Ramos (cell line): ENCODE data around the gene PROB1.
"Not testable (repeated sequence)": the region's sequence is repeated elsewhere in the genome, so short reads cannot be mapped to it uniquely, and the experiment has no call there.

Experiments used
- in situ Hi-C: fragments of 300-500 bp; cut with MboI; formaldehyde crosslinking; loops from one replicate; pipeline ENCODE4 v1.14.3; 2022; ENCODE audit warnings: low sequenced_read_pairs; ENCODE audit not compliant: unreplicated experiment

The PROB1 gene

DNA sequence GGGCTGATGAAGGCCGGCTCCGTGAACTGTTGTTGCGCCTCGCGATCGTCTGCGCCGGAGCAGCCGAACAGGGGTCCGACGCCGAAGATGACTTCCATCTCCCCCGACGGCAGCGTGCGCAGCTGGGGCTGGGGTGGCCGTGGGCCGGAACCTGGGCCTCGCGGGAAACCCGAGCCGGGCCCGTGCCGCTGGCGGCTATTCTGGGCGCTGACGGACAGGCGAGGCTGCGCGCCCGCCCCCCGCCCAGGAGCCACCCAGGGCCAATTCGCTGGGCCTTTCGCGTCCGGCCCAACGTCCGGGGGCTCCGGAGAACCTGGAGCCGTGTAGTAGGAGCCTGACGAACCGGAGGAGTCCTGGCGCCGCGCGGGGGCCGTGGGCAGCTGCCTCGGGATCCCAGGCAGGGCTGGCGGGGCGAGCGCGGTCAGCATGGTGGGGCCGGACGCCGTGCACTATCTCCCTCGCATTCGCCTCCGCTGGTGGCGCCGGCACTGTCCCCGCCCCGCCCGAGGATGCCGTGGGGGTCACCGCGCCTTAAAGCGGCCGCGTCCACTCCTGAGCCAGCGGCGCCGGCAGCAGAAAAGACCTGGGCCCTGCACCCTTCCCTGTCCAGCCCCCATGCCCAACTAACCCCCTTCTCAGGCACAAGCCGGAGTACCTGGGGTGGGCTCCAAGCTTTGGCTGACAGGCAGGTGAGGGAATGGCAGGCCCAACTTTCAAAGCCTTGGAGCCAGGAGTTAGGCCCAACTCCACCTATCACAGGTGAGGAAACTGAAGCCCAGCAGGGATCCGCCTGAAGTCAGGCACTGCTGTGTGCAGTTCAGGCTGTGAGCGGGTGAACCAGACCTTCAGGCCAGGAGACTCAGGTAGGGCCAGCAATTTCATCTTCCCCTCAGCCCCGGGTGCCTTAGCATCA lies at the start of gene PROB1:
TSS of gene PROB1 (minus strand) at position 451 of the 913 bp plus-strand sequence. CDS start at position 428, 23 bp downstream.
- in situ Hi-C loops = loop anchor here (5.0 kb wide), 1 partner anchor 103 kb away; the partner anchor contains the start of gene MATR3

DNA sequence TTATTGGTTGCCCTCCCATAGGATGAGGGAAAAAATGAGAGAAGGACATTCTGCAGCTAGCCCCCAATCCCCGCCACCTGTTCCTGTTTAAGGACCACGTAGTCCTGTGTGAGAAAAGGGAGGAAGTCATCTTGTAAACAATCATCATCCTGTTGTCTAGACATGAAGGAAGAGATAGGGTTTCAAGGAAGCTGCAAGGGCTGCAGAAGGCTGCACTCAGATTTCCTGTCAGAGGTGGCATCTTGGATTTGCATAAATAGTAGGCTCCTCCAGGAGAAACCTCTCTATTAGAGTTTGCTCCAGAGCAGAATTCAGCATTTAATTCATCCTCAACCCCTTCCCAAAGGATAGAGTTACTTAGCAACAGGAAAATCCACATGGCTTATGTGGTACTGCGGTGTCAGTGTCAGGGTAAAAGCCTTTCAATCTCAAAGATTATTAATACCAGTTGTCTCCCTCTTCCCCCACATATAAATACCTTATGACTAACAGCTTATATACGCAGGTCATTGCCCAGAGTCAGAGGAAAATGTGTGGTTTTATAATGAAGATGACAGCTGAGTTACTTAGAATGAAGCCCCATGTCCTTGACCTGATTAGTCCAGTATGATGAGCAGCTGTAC lies 49.0 kb upstream of the PROB1 start:
- in situ Hi-C loops = no loop called here

DNA sequence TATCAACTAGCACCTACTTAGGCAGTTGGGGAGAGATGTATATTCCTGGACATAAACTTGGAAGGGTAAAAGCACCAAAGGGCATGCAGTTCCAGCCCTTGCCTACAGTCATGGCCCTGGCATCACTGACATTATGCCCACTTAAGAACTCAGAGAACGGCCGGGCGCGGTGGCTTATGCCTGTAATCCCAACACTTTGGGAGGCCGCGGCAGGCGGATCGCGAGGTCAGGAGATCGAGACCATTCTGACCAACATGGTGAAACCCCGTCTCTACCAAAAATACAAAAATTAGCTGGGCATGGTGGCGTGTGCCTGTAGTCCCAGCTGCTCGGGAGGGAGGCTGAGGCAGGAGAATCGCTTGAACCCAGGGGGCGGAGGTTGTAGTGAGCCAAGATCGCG lies 45.5 kb upstream of the PROB1 start:
- in situ Hi-C loops = not testable (repeated sequence)

DNA sequence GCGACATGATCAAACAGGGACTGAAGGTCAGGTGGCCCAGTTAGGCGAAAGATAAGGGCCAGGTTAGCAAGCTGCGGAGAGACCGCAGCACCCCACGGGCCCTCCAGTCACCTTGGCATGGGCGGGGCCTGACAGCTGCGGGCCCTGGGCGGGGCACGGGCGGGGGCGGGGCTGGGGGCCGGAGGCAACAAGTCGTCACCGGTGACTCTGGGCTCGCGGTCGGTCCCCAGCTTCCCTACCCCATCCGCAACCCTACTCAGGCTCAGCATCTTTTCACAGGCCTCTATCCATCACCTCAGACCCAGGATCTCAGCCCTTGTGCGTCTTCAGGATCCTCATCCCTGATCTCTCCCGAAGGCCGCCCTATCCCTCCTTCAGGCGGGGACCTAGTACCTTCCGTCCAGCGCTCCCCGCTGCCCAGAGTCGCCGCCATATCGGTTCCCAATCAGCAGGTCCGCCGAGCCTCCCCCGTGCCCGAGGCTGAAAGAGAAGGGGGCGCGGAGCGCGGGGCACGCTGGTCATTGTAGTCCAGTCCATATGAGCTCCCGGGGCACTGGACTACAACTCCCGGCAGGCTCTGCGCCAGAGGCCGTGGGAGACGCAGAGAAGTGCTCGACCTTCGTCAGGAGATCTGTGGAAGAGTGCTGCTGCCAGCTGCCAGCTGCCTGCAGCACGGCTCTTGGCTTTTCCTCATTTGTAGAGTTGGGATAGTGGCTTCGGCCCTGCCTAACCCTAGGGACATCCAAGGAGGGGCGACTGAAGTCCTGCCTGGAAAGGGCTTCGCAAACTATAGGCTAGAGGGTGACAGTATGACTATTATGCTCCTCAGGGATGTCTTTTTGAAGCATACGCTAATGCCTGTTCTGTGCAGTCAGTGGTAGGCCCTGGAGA lies 44.4 kb upstream of the PROB1 start, which contains the start of gene DNAJC18:
TSS of gene DNAJC18 (minus strand) at position 513 of the 891 bp plus-strand sequence. CDS start at position 433, 80 bp downstream.
- in situ Hi-C loops = no loop called here

DNA sequence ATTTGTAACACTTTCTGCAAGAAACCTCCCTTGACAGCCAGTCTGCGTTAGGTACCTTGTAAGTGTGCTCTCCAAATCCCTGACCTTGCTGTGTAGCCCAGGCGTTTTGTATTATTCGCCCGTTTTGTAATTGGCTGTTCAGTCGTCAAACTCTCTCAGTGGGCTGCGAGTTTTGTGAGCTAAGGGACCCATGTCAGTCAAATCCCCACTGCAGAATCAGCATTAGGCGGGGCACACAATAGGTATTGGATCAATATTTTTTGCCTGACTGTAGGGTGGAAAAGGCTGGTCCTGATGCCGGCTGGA lies 43.8 kb upstream of the PROB1 start:
- in situ Hi-C loops = no loop called here

GRCh38 chr5:139435676-139436075 lies 40.8 kb upstream of the PROB1 start:
- in situ Hi-C loops = no loop called here

DNA sequence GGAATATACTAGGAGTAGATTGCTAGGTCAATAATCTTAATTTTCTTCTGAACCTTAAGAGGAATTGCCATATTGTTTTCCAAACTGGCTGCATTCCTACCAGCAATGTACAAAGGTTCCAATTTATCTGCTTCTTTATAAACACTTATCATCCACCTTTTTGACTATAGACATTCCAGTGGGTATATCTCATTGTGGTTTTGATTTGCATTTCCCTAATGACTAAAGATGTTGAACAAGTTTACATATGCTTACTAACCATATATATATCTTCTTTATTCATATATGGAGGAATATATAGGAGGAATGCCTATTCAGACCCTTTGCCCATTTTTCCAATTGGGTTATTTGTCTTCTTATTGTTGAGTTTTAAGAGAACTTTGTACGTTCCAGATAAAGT lies 36.8 kb upstream of the PROB1 start:
- in situ Hi-C loops = no loop called here

- in situ Hi-C loops = no loop called here
These were observed 35.1 kb upstream of the PROB1 start for GRCh38 chr5:139430015-139430414.

DNA sequence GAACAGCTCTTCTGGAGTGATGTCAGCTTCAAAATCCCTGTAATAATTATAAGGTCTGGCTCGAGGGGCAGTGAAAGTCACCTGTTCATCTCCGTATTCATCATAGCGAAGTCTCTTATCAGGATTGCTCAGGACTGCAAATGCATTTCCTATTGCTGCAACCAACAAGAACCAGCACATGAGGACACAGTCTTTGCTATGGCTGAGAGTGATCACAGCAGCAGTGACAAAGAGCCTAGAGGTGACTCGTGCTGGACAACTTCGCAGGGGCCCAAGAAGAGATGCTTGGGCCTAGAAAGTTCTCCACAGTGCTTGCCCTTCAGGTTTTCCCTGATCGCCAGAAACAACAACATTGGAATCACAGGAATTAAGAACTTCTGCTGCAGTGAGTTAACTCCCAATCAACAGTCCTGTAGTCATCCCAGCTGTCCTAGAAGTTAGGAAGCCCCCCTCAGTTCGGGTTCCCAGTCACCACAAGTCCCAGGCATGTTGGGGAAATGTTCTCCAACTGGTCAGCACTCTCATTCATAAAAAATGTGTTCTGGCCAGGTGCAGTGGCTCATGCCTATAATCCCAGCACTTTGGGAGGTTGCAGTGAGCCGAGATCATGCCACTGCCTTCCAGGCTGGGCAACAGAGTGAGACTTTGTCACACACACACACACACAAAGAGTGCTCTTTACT lies 31.4 kb upstream of the PROB1 start:
- in situ Hi-C loops = loop anchor here (5.0 to 10.0 kb wide), 2 partner anchors 91 to 338 kb away; no protein-coding TSS in a partner anchor

DNA sequence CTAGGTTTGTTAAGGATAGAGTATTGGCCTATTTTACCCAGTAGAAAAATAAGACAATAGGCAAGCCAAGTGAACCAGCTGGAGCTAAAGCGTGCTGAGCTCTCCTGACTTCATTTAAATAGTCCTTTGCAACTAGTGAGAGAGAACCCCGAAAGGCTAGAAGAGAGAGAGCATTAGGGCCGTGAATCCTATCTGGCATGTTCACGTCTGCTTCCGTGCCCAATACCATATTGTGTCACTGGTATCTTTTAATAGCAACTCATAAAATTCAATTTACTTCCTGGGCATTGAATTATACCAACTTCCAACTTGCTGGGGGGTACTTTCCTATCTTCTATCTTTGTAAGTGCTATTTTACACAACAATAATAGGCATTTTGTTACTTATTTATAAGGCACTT lies 30.6 kb upstream of the PROB1 start:
- in situ Hi-C loops = loop anchor here (5.0 to 10.0 kb wide), 2 partner anchors 92 to 339 kb away; no protein-coding TSS in a partner anchor

GRCh38 chr5:139422307-139422893 lies 27.5 kb upstream of the PROB1 start:
- in situ Hi-C loops = loop anchor here (10.0 kb wide), 1 partner anchor 342 kb away; no protein-coding TSS in a partner anchor

GRCh38 chr5:139419226-139420192 lies 24.6 kb upstream of the PROB1 start:
- in situ Hi-C loops = loop anchor here (10.0 kb wide), 1 partner anchor 345 kb away; no protein-coding TSS in a partner anchor

DNA sequence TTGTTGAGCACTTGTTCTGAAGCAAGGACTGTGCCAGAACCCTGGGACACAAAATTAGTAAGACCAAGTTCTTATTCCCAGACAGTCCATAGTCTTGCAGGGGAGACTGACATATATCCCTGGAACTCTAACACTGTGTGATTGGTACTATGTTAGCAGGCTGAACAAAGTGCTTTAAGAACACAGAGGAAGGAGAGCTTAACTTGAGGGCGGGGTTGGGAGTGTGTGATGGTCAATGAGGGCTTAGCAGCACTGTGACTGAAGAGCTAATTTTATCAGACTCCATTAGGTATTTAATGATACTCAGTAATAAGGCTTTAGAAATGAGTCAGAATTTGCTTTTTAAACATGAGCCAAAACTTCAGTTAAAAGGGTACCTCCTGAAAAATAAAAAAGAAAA lies 23.9 kb upstream of the PROB1 start:
- in situ Hi-C loops = no loop called here

GRCh38 chr5:139417214-139417613 lies 22.3 kb upstream of the PROB1 start:
- in situ Hi-C loops = no loop called here

GRCh38 chr5:139416651-139417050 lies 21.7 kb upstream of the PROB1 start:
- in situ Hi-C loops = no loop called here

DNA sequence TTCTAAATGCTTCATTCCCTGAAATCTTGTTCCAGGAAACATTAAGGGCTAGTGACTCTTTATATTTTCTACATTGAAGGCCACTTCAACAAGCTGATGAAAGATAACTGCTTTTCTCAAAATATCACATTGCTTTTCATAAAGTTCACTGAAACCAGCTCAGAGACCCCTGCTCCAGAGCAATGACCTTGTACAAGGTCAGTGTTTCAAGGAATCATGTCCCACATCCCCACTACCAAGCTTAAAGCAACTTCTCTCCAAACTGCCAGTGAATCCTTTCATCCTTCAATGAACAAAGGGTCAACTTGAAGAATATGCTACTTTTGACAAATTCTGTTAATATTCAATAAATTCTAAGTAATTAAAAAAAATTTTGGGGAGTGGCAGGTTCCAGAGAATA lies 21.0 kb upstream of the PROB1 start:
- in situ Hi-C loops = no loop called here

DNA sequence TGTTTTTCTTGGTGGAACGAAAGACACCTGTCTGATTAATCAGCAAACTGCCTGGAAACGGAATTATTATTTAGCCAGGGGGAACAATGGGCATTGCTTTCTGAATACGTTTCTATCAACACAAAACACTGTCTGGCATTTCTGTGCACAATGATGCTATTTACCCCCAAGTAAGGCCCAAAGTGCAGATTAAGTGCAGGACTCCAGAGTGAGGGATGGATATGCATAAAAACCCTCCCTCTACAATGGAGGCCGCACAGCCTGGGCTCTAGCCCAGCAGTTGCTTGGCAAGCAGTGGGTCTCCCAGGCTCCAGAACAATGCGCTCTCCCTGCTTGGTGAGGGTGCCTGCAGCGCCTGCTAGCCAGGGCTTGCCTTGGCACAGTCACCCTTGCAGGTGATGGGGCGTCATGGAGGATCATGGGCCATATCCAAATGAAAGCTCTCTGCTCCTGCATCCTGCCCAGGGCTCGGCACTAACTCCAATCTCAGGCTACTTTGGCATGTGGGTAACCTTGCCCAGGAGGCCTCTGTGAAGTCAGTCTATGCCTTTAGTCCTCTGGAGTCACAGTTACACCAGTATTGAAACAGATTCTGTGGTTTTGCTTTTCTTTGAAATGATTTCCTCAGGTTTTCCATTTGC lies 20.4 kb upstream of the PROB1 start:
- in situ Hi-C loops = no loop called here
